Gastrocnemius medialis (tissue), 4 donors: ENCODE results near the gene LCN2.

Experiments
- CTCF ChIP-seq, 5 experiments: fragments of 450-650 bp in 3 of 5; fragments of 200-600 bp in 2 of 5; sonication (generic) in 2 of 5; IDR thresholded peaks in 4 of 5; conservative IDR thresholded peaks in 1 of 5; 1 replicate in 4 of 5; 2 replicates in 1 of 5; pipeline ENCODE4 v1.5.1; 2016 to 2019; ENCODE audit warnings: antibody characterized with exemption in 5 of 5, mild to moderate bottlenecking in 3 of 5, moderate library complexity in 3 of 5
- POLR2A ChIP-seq, 2 donors: fragments of 450-650 bp; IDR thresholded peaks; one replicate each; pipeline ENCODE4 v1.6.1; 2017; ENCODE audit warnings: antibody characterized with exemption in 2 of 2, mild to moderate bottlenecking in 2 of 2, moderate library complexity in 2 of 2

- TF ChIP-seq CTCF (IDR thresholded peaks at IDR 0.05 in 4 of 5, conservative IDR thresholded peaks at IDR 0.05 in 1 of 5) (no peak), POLR2A (IDR thresholded peaks at IDR 0.05) (no peak)
These were observed 27.8 kb upstream of the LCN2 start for GRCh38 chr9:128121466-128121810.
